ENCODE measurements around the gene GSX1.
A peak's percentile ranks its signal among the peaks of the same experiment; 100 is the strongest.
"Not testable (repeated sequence)": the region's sequence is repeated elsewhere in the genome, so short reads cannot be mapped to it uniquely, and the experiment has no call there.

Gene GSX1

DNA sequence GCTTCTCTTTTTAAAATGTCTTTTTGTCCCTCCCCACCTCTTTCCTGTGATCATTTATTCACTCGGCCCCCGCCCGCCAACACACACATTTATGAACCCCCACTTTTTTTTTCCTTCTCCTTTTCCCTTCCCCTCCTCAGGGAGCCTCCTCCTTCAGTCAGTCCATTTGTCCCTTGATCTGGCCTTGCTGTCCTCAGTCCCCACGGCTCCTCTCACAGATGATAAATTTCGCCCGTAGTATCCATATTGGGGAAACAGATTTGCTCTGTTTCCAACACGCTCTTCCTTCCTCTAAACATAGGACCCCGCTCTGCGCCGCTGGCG is 2.0 kb downstream of the GSX1 start:
- no peak for DNase-seq (ENCODE audit: low spot score)

DNA sequence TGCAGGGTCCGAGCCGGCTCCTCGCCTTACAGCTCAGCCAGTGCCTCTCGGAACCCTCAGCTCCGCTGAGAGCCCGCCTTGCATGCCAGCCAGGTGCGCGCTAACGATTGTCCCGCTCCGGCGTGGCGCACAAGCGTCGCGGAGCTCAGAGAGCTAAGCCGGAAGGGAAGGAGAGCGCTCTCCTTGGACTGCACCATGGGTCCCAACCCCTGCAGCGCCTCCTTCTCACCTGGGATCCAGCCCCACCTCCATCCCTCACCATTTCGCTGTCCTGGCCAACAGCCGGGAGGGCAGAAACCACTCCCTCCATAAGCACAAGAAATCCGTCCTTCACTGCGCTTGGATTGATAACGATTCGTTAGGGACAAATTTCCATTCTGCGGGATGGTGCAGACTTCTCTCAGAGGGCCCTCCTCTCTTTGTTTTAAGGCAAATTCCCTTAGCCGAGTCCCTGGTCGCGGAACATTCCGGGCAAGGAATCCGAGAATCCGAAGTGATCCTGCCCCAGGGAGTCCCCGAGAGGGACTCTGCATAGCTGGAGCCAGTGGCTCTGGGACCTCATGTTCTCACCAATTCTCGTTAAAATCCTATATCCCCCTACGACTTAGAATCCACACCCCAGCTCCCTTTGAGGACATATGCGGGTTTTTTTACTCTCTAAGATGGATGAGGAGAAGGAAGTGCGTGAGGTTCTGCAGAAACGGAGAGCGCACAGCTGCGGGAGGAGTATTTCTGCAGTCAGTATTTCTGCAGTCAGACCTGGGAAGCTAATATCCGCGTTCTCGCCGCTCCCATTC is 2.8 kb downstream of the GSX1 start:
- DNase-seq (ENCODE audit: low spot score) = no peak

DNA sequence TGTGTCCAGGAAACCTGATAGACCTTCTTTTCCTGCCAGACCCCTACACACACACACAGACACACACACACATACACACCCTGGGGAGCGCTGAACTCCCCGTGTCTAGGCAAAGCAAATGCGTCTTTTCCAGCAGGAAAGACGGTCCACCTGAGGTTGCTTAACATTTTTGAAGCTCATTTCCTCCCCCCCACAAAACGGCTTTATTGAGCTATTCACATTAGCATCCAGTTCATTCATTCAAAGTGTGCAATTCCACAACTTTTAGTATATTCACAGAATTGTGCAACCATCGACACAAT is 3.4 kb downstream of the GSX1 start:
- no peak for DNase-seq (ENCODE audit: low spot score)

DNA sequence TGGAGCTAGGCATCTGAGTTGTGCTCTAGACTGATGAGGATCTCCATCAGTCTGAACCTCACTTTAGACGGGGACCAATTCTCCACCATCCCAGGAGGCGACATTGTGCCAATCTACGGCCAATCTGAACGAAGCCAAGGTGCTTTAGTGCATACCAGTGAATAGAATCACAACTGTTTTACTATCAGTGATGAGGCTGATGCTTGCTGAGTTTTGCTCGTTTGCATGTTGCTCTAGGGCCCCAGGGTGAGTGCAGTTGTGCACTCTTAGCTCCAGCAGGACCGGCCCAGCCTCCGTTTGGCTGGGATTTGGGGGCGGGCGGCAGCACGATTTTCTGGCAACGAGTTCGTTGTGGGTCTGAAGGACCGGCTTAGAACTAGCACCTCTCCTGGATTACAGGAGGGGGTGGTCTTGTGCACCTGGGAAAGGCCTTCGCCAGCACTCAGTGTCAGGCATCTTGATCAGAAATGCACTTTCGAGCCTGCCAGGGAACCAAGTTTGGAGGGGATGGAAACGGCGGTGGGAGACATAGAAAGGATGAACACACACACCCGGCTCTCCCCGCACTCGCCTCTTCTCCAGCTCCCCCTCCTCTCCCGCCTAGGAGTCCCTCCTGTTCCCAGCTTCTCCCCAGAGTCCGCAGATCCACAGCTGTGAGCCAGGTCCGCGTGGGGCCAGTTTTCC is 4.4 kb downstream of the GSX1 start:
- no peak for DNase-seq (ENCODE audit: low spot score)

DNA sequence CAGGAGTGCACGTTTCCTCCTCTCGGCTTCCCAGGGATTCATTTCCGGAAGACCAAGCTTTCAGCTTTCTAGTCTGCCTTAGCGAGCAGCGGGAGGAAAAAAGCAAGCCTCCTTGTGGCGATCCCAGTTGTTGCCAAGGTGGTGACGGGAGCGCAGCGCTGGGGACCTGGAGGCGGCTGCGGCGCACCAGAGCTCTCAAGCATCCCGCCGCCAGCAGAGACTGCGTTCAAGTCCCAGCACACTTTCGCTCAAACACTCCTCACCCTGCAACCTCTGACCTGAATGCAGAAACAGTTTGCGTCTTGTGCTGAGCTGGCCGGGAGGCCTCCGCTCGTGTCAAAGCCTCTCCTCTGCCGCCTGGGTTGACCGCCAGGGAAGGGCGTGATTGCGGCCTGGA is 4.9 kb downstream of the GSX1 start:
- DNase-seq (ENCODE audit: low spot score) = no peak

GRCh38 chr13:27806744-27807387 is 14.6 kb downstream of the GSX1 start:
- DNase-seq (ENCODE audit: low spot score) = no peak

DNA sequence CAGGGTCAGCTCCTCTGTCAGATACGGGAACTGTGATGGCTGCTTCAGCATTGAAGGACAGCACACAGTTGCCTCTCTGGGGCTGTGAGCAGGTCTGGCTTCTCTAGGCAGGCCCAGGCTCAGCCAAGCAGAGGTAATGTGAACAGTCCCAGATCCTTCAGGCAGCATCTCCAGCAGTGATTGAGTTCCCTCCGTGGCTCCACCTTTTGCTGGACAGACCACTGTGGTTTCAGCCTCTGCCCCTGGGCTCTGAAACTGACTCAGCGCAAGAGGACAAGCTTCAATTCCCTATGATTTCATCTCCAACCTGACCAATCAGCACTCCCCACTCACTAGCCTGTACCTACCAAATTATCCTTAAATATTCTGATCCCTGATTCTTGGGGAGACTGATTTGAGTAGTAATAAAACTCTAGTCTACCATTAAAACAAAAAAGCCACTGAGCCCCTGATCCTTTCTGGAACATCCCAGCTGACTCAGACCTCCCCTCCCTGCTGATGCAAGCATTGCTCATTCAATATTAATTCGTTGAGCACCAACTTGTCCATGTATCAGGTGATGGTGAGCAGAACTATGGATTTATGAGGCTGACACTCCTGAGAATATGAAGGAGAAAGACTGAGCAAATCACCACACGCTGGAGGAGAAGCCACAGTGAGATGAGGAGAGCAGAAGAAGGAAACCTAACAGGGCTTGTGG is 16.7 kb downstream of the GSX1 start:
- DNase-seq (ENCODE audit: low spot score) = no peak

- no peak for DNase-seq (ENCODE audit: low spot score)
These were observed 17.7 kb downstream of the GSX1 start for GRCh38 chr13:27810009-27810408.

GRCh38 chr13:27810461-27810860 is 18.2 kb downstream of the GSX1 start:
- DNase-seq (ENCODE audit: low spot score) = no peak

DNA sequence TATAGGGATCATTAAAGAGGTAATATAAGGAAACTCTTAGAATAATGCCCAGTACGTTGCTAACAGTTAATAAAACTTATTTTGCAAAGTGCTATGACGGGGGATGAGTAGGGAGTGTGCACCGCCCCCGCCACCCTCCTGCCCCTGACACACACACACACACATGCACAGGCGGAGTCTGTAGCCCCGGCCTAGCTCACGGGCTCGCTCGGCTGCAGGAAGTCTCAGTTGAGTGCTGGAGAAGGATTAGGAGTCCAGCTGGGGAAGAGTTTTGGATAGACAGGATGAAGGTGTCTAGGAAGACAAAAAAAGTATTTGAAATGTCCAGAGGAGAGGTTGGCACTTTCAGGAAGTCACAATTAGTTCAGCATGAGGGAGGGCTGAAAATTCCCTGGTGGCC is 21.5 kb downstream of the GSX1 start:
- no peak for DNase-seq (ENCODE audit: low spot score)

DNA sequence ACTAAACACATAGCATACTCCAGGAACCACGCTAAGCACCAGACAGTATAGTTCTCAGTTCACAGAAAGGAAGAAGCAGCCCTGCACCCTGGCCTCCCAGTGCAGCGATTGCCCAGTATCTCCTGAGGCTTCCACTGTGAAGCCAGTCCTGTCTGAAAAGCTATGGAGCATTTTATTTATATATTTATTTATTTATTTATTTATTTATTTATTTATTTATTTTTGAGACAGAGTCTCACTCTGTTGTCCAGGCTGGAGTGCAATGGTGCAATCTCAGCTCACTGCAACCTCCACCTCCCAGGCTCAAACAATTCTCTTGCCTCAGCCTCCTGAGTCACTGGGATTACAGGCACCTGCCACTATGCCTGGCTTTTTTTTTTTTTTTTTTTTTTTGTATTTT is 25.5 kb downstream of the GSX1 start:
- not testable (repeated sequence) for DNase-seq (ENCODE audit: low spot score)

GRCh38 chr13:27820524-27821482 is 28.5 kb downstream of the GSX1 start:
- no peak for DNase-seq (ENCODE audit: low spot score)

- no peak for DNase-seq (ENCODE audit: low spot score)
These were observed 29.3 kb downstream of the GSX1 start for GRCh38 chr13:27821566-27821965.

- DNase-seq (ENCODE audit: low spot score) = no peak
These were observed 30.1 kb downstream of the GSX1 start for GRCh38 chr13:27822258-27822872.

- no peak for DNase-seq (ENCODE audit: low spot score)
These were observed 30.6 kb downstream of the GSX1 start for GRCh38 chr13:27822873-27823311.

DNA sequence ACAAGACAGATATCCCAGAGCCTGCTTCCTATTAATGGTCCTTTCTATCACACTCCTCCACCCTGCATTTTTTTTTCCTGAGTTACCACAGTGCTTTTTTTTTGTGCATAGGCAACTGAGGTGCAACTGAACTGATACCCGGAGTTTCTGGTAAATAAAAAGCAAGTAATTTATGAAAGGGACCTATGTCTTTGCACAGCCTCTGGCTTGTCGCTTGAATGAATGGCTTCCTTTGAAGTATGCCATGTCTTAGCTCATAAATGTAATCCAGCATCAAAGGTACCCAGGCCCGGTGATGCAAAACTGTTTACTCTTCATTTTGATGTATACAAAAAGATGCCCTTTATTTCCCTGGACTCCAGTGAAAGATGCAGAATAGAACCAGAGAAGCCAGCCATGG is 31.8 kb downstream of the GSX1 start:
- no peak for DNase-seq (ENCODE audit: low spot score)

- no peak for DNase-seq (ENCODE audit: low spot score)
These were observed 32.8 kb downstream of the GSX1 start for GRCh38 chr13:27825072-27825471.

GRCh38 chr13:27826379-27827353 is 34.4 kb downstream of the GSX1 start:
- DNase-seq (ENCODE audit: low spot score) = peak; percentile 89

- DNase-seq (ENCODE audit: low spot score) = no peak
These were observed 35.4 kb downstream of the GSX1 start for GRCh38 chr13:27827646-27828045.

DNA sequence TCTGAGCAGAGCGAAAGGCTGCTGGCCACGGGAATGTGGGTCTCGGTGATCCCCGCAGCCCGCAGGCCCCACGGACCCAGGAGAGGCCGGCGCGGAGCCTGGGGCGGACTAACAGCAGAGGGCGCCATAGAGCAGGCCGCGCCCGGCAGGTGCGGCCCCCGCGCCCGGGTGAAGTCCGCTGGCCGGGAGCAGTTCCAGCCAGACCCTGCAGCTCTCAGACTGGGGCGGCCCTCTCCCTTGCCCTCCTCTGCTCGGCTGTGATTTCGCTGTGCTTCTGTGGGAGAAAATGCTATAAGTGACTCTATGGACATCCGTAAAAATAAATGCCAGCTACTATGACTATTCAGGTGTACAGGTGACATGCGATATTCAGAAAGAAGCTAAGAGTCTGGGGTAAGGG is 37.7 kb downstream of the GSX1 start:
- peak; percentile 70 for DNase-seq (ENCODE audit: low spot score)
